Hepatic stellate cell (primary cell): ENCODE results near the gene UBE2V1.

ENCODE experiments used
- DNase-seq: peaks from one replicate; pipeline ENCODE4 v3.0.0; 2011; ENCODE audit warnings: low spot score

Gene UBE2V1

DNA sequence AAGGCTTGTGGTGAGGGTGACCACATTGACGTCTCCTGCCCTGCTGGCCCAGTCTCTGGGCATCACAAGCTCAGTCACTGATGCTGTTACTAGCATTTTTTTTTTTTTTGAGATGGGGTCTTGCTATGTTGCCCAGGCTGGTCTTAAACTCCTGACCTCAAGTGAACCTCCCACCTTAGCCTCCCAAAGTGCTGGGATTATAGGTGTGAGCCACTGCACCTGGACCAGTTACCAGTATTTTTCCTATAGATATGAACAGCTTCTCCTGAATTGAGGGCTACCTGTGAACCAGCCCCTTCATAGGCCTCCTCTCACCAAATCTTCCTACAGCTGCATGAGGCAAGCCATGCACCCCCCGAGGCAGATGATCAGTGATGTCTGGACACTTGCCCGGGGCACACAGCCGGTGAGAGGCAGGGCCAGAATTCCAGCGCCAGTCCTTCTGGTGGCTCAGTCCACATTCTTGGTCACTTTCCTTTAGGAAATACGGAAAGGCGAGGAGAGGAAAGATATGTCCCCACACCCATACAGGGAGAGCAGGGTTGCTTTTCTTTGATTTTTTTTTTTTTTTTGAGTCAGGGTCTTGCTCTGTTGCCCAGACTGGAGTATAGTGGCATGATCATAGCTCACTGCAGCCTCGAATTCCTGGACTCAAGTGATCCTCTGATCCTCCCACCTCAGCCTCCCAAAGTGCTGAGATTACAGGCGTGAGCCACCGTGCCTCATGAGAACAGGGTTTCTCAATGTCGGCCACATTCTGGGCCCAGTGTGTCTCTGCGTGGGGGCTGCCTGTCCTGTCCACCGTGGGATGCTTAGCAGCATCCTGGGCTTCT, 50.7 kb downstream of the UBE2V1 start:
- DNase-seq, result no peak

DNA sequence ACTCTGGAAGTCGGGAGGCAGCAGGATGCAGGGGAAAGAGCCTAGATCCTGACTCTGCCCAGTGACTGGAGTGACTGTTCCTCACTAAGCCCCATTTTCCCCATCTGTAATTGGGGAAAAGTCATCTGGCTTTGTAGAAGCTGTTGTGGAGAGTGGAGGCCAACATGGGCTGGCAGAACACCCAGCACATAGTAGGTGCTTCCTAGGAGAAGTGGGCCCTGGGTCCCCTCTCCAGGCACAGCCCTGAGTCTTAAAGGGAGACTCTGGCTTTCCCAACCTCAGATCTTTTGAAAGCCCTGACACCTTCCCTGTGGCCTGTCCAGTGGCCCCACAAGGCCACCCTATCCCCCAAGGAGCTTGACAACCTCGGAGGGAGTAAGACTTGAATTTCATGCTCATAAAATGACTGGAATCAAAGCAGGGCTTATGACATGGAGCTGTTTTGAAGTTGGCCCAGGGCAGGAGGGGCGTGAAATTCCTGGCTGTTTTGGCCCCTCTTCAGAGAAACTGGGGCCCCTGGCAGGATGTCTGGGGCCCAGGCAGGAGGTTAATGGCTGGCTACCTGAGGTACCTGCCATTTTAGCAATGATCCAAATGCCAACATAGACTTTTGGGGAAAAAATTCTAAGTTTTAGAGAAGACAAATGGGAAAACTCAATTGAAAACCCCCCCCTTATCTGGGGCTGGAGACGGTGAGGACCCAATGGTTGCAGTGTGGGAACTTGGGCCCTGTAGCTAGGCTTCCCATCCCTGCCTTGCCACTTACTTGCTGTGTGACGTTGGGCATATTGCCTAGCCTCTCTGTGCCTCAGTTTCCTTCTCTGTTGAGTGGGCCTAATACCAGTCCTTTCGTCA, 51.6 kb downstream of the UBE2V1 start:
- DNase-seq, result no peak

DNA sequence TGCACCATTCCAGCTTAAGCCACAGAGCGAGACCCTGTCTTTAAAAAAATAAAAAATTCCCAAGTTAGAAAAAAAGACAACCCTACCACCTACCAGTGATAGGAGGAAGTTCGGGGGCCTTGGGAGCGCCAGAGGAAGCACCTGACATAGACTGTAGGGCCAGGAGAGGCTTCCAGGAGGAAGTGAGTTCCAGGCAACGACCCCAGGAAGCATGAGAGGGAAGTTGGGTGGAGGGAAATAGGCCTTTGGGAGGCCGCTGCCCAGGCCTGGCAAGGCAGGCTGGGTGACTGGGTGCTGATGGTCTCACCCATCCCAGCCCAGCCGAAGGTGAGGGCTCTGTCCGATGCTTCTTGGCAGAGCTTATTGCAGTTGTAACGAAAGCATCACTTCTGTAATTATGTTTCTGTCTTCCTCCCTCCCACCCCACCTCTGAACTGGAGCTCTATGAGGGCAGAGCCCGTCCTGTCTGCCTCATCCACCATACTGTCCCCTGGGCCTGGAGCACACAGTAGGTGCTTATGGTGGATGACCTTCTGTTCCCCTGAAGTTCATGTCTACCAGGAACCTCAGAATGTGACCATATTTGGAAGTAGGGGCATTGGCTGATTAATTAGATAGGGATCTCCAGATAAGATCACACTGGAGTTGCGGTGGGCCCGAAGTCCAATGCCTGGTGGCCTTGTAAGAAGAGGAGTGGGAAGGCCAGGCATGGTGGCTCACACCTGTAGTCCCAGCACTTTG, 54.1 kb downstream of the UBE2V1 start:
- DNase-seq, result no peak

DNA sequence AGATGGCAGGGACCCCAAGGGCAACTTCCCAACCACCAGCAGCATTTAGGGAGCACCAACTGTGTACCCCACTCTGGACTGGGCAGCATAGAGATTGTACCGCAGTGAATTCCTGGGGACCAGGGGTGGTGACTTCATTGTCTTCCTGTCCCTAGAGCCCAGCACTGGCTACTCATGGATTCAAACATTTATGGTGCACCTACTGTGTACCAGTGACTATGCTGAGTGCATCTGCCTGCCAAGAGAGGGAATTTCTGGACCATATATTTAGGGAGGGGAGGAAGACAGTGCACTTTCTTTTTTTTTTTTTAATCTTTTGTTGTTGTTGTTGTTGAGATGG, 55.3 kb downstream of the UBE2V1 start:
- DNase-seq, result no peak

DNA sequence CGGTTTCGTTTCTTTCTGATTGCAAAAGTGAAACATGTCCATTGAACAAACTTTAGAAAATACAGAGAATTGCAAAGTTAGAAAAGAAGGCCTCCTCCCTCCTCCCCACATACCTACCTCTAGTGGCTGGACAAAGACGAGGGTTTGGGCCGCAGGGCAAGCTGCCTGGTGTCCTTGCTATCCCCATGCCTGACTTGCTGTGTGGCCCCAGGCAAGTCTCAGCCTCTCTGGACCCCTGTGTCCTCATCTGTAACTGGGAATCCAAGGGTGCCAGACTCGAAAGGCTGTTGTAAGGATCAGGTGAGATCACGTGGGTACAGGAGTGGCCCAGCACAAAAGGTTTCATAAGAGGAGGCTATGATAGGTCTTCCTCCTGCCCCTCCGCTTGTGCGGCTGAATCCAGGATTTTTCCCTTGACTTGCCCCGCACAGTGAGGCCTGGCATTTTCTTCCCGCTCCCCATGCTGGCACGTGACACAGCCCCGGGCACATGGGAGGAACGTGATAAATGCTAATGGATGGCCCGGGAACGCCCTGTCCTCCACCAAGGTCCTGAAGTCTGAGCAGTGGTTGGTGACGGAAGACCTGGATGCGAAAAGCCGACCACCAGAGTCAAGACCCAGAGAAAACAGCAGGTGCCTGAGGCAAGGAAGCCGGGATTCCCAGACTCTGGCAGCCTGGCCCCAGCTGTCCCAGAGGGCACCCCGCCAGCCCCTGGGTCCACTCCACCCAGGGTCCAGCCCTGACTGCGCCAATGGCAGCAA, 55.8 kb downstream of the UBE2V1 start:
- no peak for DNase-seq

DNA sequence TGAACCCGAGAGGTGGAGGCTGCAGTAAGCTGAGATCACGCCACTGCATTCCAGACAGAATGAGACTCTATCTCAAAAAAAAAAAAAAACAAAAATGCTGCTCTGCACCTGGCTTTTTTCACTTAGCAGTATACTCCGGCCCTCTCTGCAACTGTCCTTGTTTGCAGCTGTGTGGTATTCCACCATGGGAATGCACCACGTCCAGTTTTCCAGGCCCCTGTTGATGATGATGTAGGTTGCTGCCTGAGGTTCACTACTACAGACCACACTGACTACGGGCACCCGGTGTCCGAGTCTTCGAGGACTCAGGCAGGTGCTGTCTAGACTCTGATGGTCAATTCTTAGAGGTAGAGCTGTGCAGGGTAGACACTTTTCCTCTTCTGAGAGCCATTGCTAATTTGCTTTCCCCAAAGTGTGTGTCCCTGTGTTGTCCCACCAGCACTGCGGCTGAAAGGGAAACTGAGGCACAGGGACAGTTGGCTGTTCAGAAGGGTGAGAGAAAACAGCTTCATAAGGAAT, 56.5 kb downstream of the UBE2V1 start:
- DNase-seq, result no peak

DNA sequence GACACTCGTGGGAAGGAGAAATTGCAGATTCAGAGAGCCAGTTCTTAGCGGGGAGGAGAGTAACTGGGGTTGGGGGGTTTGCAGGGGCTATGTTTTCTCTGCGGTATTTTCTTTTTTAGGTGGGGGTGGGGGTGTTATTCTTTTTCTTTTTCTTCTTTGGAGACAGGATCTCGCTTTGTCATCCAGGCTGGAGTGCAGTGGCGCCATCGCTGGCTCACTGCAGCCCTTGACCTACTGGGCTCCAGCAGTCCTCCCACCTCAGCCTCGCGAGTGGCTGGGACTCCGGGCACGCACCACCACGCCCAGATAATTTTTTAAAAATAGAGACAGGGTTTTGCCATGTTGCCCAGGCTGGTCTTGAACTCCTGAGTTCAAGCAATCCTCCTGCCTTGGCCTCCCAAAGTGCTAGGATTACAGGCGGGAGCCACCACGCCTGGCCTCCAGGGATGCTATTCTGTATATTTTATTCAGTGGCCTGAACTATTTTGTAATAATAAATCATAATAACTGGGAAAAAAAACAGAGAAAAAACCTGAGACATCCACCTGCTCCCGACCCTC, 57.3 kb downstream of the UBE2V1 start:
- DNase-seq, result no peak

DNA sequence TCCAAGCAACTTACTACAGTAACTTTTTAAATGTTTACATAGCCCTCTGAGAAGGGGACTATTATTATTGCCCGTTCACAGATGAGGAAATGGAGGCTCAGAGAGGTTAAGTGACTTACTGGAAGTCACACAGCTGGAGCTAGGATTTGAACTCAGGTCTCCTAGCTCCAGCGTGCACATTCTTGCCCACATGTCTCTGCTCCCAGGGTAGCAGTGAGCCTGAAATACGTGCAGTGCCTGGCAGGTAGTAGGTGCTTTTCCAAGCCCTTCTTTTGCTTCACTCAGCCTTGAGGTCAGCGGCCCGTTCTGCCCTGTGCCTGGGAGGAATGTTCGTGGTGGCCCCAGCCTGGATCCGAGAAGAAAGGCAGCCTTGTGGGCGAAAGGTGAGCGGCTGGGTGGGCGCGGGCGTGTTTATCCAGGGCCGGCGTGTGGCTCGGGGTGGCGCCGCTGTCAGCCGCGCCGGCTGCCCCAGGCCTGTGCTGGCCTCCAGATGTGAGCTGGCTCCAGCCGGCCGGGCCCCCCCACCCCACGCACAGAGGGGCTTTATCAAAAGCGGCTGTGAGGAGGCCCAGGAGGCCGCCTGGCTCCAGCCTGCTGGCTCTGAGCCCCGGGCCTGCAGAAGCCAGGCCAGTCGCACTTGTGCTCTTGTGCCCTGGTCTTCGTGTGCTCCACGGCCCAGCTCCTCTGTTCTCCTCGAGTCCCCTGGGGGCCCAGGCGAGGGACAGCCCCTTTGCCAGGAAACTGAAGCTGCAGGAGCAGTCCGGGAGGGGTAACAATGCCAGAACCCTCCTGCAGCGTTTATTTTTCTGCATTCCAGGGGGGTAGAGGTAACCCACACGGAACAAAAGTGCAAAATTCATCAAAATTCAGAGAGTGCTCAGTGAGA, 58.1 kb downstream of the UBE2V1 start:
- DNase-seq, result peak; percentile 37

DNA sequence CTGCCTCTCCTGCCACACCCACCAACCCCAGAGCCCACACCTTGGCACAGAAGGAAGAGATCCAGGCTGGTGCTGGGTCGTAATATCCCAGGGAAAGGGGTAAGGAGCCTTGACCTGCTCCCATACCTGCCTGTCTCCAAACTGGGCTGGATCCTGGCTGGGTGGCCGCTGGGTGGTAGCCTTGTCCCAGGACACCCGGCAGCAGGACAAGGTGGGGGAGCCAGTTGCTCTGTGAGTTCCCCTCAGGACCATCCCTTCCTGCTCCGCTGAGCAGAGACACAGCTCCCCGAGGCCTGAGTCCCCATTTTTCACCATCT, 58.8 kb downstream of the UBE2V1 start:
- no peak for DNase-seq

DNA sequence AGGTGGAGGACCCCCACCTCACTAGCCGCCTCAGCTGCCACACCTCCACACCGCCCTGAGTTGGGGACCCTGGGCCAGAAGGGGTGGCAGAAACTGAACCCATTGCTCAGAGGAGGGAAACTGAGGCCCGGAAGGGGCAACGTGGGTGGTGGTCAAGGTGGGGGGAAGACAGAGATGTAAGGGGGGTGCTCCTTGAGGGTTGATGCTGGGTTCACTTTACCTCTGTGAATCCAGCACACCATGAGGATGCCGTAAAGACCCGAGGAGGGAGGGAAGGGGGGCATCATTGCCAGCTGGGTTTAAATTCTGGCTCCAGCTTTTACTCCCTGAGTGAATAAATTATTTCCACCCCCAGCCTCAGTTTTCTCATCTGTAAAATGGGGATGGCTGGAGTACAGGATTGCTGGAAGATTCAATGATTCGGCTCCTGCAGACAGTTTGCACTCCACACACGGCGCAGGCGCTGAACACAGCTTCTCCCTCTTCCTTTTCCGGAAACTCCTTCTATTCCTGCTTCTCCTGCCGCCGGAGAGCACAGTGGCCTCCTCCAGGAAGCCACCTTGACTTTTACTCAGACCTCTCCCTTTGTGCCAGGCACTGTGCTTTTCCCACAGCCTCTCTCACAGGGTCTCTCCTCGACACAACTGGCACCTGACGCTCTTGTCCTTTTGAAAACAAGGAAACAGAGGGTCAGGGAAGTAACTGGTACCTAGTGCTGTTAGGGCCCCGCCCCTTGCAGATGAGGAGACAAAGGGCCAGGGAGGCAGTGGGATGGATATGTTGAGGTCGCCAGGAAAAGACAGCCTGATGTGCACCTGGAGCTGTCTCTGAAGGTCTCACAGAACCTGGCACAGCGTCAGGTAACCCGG, 59.4 kb downstream of the UBE2V1 start:
- no peak for DNase-seq

DNA sequence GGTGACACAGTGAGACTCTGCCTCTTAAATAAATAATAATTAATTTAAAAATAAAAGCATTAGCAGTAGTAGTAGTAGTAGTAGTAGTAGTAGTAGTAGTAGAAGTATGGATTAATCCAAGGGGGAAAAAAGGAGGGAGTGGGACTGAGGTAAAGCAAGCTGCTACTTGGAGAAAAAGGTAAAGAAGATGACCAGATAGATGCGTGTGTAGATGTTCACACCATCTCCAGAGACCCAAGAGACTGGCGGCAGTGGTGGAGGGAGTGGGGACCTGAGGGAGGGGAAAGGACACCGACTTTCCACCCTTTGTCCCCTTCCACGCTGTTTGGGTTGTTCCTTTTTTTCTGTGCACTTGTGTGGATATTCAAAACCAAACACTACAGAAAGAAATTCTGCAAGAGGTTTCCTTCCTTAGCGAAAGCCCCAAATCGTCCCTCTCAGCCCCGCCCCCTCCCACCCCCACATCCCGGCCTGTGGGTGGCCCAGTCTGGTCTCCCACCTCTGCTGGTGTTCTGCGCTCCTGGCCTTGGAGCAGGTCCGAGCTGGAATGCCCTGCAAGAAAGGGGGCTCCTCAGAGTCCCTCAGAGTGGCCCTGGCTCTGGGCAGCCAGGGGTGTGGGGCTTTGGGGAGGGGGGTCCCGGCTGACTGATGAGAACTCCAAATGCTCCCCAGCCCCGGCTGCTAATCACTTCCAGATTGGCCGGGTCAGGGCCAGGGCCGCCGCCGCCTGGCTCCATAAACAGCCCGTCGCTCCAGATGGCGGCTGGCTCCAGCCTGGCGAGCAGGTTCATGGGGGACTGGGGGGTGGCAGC, 60.2 kb downstream of the UBE2V1 start:
- DNase-seq, result no peak

DNA sequence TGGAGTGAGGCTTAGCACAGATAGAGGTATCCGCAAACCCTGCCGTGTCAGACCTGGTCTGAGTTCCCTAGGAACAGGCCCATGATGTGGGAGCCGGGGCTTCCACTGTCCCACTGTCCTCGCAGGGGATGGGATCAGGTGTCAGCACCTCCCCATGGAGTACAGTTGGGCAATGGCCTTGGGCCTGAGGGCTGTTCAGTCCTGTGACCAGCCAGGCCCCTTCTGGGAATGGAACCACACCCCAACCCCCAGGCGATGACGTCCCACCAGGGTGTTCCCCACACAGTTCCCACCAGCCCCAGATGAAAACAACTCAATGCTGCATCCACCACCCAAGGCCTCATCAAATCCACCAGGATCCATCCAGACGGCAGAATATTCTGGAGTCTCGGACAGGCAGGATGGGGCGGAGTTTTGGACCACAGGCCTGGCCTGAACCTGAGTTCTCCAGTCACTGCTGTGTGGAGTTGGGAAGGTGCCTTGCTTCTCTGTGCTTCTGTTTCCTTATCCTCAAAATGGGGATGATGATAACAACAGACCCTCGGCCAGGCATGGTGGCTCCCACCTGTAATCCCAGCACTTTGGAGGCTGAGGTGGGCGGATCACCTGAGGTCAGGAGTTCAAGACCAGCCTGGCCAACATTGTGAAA, 62.2 kb downstream of the UBE2V1 start:
- no peak for DNase-seq

DNA sequence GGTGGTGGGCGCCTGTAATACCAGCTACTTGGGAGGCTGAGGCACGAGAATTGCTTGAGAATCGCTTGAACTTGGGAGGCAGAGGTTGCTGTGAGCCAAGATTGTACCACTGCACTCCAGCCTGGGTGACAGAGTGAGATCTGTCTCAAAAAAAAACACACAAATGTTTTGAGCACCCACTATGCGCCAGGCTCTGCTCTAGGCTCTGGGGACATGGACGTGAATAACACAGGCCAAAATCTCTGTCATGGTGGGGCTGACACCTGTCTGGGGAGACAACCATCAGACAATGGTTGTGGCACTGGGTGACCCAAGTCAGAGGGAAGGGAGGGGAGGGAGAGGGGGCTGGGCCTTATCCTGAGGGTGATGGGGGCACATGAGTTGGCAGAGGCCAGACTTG, 62.7 kb downstream of the UBE2V1 start:
- no peak for DNase-seq

DNA sequence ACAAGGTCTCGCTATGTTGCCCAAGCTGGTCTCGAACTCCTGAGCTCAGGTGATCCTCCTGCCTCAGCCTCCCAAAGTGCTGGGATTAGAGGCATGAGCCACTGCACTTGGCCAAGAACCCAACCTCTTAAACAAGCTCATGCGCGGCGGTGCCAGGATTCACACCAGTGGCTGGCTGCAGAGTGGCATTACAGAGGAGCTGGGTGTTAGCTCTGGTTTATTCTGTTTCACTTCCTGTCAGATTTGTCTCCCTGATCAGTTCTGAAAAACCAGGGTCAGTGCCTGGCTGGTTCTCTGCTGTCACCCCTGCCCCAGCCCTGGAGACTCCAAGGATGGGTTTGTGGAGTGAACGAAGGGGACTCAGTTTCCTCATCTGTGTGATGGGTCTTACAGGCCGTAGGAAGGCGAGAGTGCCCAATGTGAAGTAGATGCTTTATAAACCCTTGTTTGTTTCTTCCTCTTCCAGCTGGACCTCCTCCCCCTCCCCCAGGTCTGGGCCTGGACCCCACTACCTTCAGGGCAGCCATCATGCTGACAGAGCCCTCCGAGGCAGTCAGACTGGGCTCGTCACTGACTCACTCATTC, 63.4 kb downstream of the UBE2V1 start:
- no peak for DNase-seq

DNA sequence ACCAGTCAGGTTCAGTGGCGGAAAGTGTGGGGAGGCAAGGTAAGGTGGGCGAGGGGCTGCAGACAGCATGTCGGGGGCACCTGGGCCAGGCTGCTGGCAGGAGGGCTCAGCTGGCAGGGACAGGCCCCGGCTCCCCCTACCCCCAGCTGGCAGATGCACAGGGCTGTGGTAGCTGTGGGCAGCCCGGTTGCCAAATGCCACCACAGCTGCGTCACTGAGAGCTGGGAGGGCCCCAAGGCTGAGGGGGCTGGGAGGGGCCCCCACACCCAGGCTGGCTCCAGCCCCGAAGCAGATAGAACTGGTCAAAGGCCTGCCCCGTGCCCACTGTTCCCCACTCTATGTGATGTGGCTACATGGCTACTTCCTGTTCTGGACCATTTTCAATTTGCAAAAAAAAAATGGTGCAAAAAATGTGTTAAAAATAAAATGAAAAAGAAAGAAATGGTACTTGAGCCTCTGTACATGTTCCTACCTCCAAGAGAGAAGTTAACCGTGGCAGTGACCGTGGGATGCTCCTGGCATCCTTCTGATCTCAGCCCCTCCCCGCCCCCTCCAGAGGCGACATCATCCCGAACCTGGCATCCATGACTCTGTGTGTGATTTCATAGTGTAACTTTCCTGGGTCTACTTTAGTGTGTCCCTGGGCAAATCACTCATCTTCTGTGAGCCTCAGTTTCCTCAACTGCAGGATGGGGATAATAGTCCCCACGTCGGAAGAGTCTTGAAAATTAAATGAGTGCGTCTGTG, 64.4 kb downstream of the UBE2V1 start:
- no peak for DNase-seq

DNA sequence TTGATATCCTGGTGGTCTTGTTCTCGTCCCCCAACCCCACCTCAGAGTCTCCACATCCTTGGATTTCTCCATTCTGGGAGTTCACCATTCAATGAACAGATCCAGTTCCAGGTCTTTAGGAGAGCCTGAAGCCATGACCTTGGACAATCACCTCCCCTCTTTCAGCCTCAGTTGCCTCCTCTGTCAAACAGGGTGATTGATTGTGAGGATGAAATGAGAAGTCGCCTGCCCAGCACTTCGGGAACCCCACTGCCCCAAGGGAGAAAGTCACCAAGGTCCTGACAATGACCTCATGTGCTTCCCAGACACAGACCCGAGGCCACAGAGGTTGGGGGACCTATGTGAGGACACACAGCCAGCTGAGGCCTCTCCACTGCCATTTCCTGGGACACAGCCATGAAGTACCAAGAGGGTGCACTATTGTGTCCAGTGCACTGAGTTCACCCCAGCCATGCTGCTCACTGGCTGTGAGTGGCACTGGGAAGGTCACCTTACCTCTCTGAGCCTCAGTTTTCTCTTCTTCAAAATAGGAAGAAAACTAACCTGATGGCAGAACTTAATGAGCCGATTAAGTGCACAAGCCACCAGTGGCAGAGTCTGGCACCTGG, 68.5 kb downstream of the UBE2V1 start:
- DNase-seq, result no peak
